SK-N-SH (cell line): ENCODE data around the gene LILRA2. TPM values are rescaled to one million over a fixed set of nuclear protein-coding genes. Genes with fewer than 3 reads are reported as not detected.

Experiments
- CTCF ChIA-PET: fragments of 300-600, 350-600 bp; formaldehyde crosslinking; extraction: SDS; loops from one replicate; lab custom pipeline; 2021; lab: Yijun Ruan, JAX
- POLR2A ChIA-PET: fragments of 350-600 bp; sonication (Branson Sonifier 250); formaldehyde crosslinking; extraction: SDS; loops from one replicate; lab custom pipeline; 2020; ENCODE audit warnings: antibody characterized with exemption, inconsistent platforms; lab: Yijun Ruan, JAX
- DNase-seq: peaks from one replicate; pipeline ENCODE4 v3.0.0; 2012
- H2AFZ ChIP-seq: fragments of 200-600 bp; sonication (generic); 2 replicates; pipeline ENCODE4 v1.8.1; 2016; ENCODE audit warnings: antibody characterized with exemption, mild to moderate bottlenecking, low read depth
- H3F3A ChIP-seq: fragments of 200-600 bp; sonication (generic); replicated peaks from 2 replicates; pipeline ENCODE3; 2016; ENCODE audit warnings: antibody characterized with exemption, mild to moderate bottlenecking; ENCODE audit not compliant: insufficient read depth
- H3K27ac ChIP-seq, 2 experiments: fragments of 200-500 bp in 1 of 2; fragments of 200-600 bp in 1 of 2; sonication (Bioruptor generic) in 1 of 2; sonication (generic), shearing (Covaris generic) in 1 of 2; 2 replicates each; pipeline versions ENCODE4 v1.5.1 to v1.6.1; 2014 to 2016; ENCODE audit warnings: low read depth in 2 of 2, inconsistent platforms in 1 of 2, low read length in 1 of 2, mild to moderate bottlenecking in 1 of 2, mixed read lengths in 1 of 2
- H3K27me3 ChIP-seq: fragments of 200-600 bp; sonication (generic), shearing (Covaris generic); 2 replicates; pipeline ENCODE4 v1.6.1; 2016; ENCODE audit warnings: mixed run types; ENCODE audit not compliant: insufficient read depth
- H3K36me3 ChIP-seq, 2 experiments: fragments of 200-500 bp in 1 of 2; fragments of 200-600 bp in 1 of 2; sonication (Bioruptor generic) in 1 of 2; sonication (generic) in 1 of 2; replicated peaks in 1 of 2; 2 replicates each; pipeline versions ENCODE3 to v1.5.1; 2014 to 2016; ENCODE audit warnings: low read length in 1 of 2, mild to moderate bottlenecking in 1 of 2; ENCODE audit not compliant: insufficient read depth in 2 of 2, control insufficient read depth in 1 of 2
- H3K4me1 ChIP-seq, 2 experiments: fragments of 200-500 bp in 1 of 2; fragments of 200-600 bp in 1 of 2; sonication (Bioruptor generic) in 1 of 2; sonication (generic), shearing (Covaris generic) in 1 of 2; 2 replicates each; pipeline versions ENCODE4 v1.5.1 to v1.6.1; 2014 to 2016; ENCODE audit warnings: low read depth in 1 of 2, low read length in 1 of 2, mixed run types in 1 of 2; ENCODE audit not compliant: insufficient read depth in 2 of 2, control insufficient read depth in 1 of 2
- H3K4me2 ChIP-seq: fragments of 200-600 bp; sonication (generic), shearing (Covaris generic); 2 replicates; pipeline ENCODE4 v1.6.1; 2017; ENCODE audit warnings: mixed run types
- H3K4me3 ChIP-seq, 2 experiments: fragments of 200-500 bp in 1 of 2; fragments of 200-600 bp in 1 of 2; sonication (Bioruptor generic) in 1 of 2; sonication (generic), shearing (Covaris generic) in 1 of 2; 2 replicates each; pipeline versions ENCODE4 v1.5.1 to v1.8.1; 2014 to 2016; ENCODE audit warnings: low read depth in 2 of 2, inconsistent platforms in 1 of 2, low read length in 1 of 2, mild to moderate bottlenecking in 1 of 2, mixed read lengths in 1 of 2, moderate library complexity in 1 of 2
- H3K79me2 ChIP-seq: fragments of 200-600 bp; sonication (generic); 2 replicates; pipeline ENCODE4 v1.8.1; 2017; ENCODE audit warnings: mild to moderate bottlenecking; ENCODE audit not compliant: insufficient read depth
- H3K9ac ChIP-seq: fragments of 200-600 bp; sonication (generic); 2 replicates; pipeline ENCODE4 v1.6.1; 2017; ENCODE audit warnings: mixed run types
- H3K9me2 ChIP-seq: fragments of 200-600 bp; sonication (generic); 2 replicates; pipeline ENCODE4 v1.6.1; 2017; ENCODE audit warnings: mixed run types
- H3K9me3 ChIP-seq: fragments of 200-600 bp; sonication (generic); 2 replicates; pipeline ENCODE4 v1.6.1; 2017; ENCODE audit warnings: mixed run types, mild to moderate bottlenecking, moderate library complexity
- H4K20me1 ChIP-seq: fragments of 200-600 bp; sonication (generic); 2 replicates; pipeline ENCODE4 v1.6.1; 2017; ENCODE audit warnings: mild to moderate bottlenecking, mixed run types; ENCODE audit not compliant: insufficient read depth
- CHD2 ChIP-seq: fragments of 150-350 bp; IDR thresholded peaks from 2 replicates; pipeline ENCODE4 v1.6.1; 2018; ENCODE audit warnings: low read length; ENCODE audit not compliant: partially characterized antibody
- CTCF ChIP-seq: fragments of 200-600 bp; sonication (generic); IDR thresholded peaks from 2 replicates; pipeline ENCODE4 v1.6.1; 2017; ENCODE audit warnings: antibody characterized with exemption, mild to moderate bottlenecking, moderate library complexity
- FOSL2 ChIP-seq: IDR thresholded peaks from 2 replicates; pipeline ENCODE4 v1.4.0; 2012; ENCODE audit warnings: low read depth, mild to moderate bottlenecking, moderate library complexity, borderline replicate concordance
- GABPA ChIP-seq: IDR thresholded peaks from 2 replicates; pipeline ENCODE4 v1.4.0; 2012; ENCODE audit warnings: low read depth, mild to moderate bottlenecking
- GATA2 ChIP-seq: sonication (generic); formaldehyde crosslinking; IDR thresholded peaks from 2 replicates; pipeline ENCODE4 v1.5.0; 2020; ENCODE audit warnings: mild to moderate bottlenecking, missing genetic modification reagents
- MAX ChIP-seq: IDR thresholded peaks from 2 replicates; pipeline ENCODE4 v1.4.0; 2012; ENCODE audit warnings: low read depth
- NFIC ChIP-seq: IDR thresholded peaks from 2 replicates; pipeline ENCODE4 v1.4.0; 2012; ENCODE audit warnings: borderline replicate concordance
- POLR2AphosphoS5 ChIP-seq: IDR thresholded peaks from 2 replicates; pipeline ENCODE4 v1.6.1; 2012; ENCODE audit warnings: low read depth, low read length
- RXRA ChIP-seq: IDR thresholded peaks from 2 replicates; pipeline ENCODE4 v1.4.0; 2012; ENCODE audit warnings: low read depth, mild to moderate bottlenecking, borderline replicate concordance
- SIN3A ChIP-seq: IDR thresholded peaks from 2 replicates; pipeline ENCODE4 v1.6.1; 2012; ENCODE audit warnings: low read depth, mild to moderate bottlenecking, low read length, moderate library complexity, borderline replicate concordance
- TEAD4 ChIP-seq: IDR thresholded peaks from 2 replicates; pipeline ENCODE4 v1.4.0; 2012; ENCODE audit warnings: mild to moderate bottlenecking, borderline replicate concordance; ENCODE audit not compliant: insufficient read depth
- USF2 ChIP-seq: fragments of 150-350 bp; IDR thresholded peaks from 2 replicates; pipeline ENCODE4 v1.6.1; 2017; ENCODE audit warnings: antibody characterized with exemption, low read length, low read depth, borderline replicate concordance
- WGBS: methylation state at CpG from one replicate; pipeline ENCODE4 v1.1.6; 2017; ENCODE audit warnings: low lambda C conversion rate; 5-methylcytosine and 5-hydroxymethylcytosine counted together
- polyA plus RNA-seq, 3 experiments: library from polyadenylated mRNA; depleted of rRNA; stranded (reverse); fragments of >200 nt; gene quantifications; 2 replicates each; pipeline ENCODE4 v1.2.3, GENCODE V29; 2012

Gene LILRA2
- polyA plus RNA-seq, 1 of the 3 experiments (the other 2 are of a cell fraction), result not detected

- Histone ChIP-seq H3K4me1 (no peaks in the 10 kb centered on the region), H3K4me2 (no peak overlapping the region), H3K27me3 (peaks cover 9% of the 10 kb centered on the region), H3K9me3 (no peaks in the 10 kb centered on the region), H3K4me3 (no peak overlapping the region), H2AFZ (no peak overlapping the region), H3K9me2 (no peaks in the 10 kb centered on the region), H3K79me2 (no peaks in the 10 kb centered on the region), H3F3A (no peaks in the 10 kb centered on the region), H4K20me1 (no peaks in the 10 kb centered on the region), H3K36me3 (no peaks in the 10 kb centered on the region), H3K9ac (no peak overlapping the region), H3K27ac (no peak overlapping the region)
- no peak for DNase-seq
- TF ChIP-seq RXRA (no peak), CTCF (no peak), FOSL2 (no peak), GATA2 (no peak), POLR2AphosphoS5 (no peak), TEAD4 (no peak), MAX (no peak)
- 9% methylated on average over 1 of the region's 1 CpG for WGBS
- POLR2A ChIA-PET, result no interaction called here
- CTCF ChIA-PET, result interaction anchor here (1.2 kb wide), 1 partner anchor 15 kb away, joined by 3 read pairs; no protein-coding TSS in a partner anchor
Measured at GRCh38 chr19:54612428-54612827, 38.8 kb downstream of the LILRA2 start.

GRCh38 chr19:54614726-54615125 lies 41.1 kb downstream of the LILRA2 start:
- H3K79me2 ChIP-seq, result no peaks in the 10 kb centered on the region
- DNase-seq, result no peak
- TF ChIP-seq GABPA, result no peak

GRCh38 chr19:54616057-54616456 lies 42.5 kb downstream of the LILRA2 start:
- WGBS, result 2% methylated on average over 3 of the region's 3 CpGs
- TF ChIP-seq NFIC, result no peak
- no peak for TF ChIP-seq CHD2
- TF ChIP-seq USF2, result no peak
- no peak for TF ChIP-seq SIN3A
- H3K4me1 ChIP-seq, result no peaks in the 10 kb centered on the region
- no peaks in the 10 kb centered on the region for H3K27me3 ChIP-seq
- ChIA-PET POLR2A (no interaction called here), CTCF (no interaction called here)
- H3K4me3 ChIP-seq, result no peak overlapping the region
- no peak overlapping the region for H3K9ac ChIP-seq
- no peaks in the 10 kb centered on the region for H3K79me2 ChIP-seq
- H3K4me2 ChIP-seq, result no peak overlapping the region
- no peak overlapping the region for H3K27ac ChIP-seq
- H3K9me2 ChIP-seq, result no peaks in the 10 kb centered on the region
- H2AFZ ChIP-seq, result no peak overlapping the region
- no peaks in the 10 kb centered on the region for H3K9me3 ChIP-seq
- H3F3A ChIP-seq, result no peaks in the 10 kb centered on the region
- no peak for DNase-seq
- no peaks in the 10 kb centered on the region for H3K36me3 ChIP-seq
- no peaks in the 10 kb centered on the region for H4K20me1 ChIP-seq

More at GRCh38 chr19:54614726-54615125, 41.1 kb downstream of the LILRA2 start:
- Histone ChIP-seq H3K4me3 (no peak overlapping the region), H4K20me1 (no peaks in the 10 kb centered on the region), H3K9me2 (no peaks in the 10 kb centered on the region), H3K27ac (no peak overlapping the region), H3K9me3 (no peaks in the 10 kb centered on the region), H2AFZ (no peak overlapping the region), H3K4me2 (no peak overlapping the region), H3K36me3 (no peaks in the 10 kb centered on the region), H3K27me3 (no peaks in the 10 kb centered on the region), H3K4me1 (no peaks in the 10 kb centered on the region), H3F3A (no peaks in the 10 kb centered on the region), H3K9ac (no peak overlapping the region)
- WGBS, result 10% methylated on average over 1 of the region's 1 CpG
- POLR2A ChIA-PET, result no interaction called here
- CTCF ChIA-PET, result interaction anchor here (0.7 kb wide), 1 partner anchor 591 kb away, joined by 3 read pairs; no protein-coding TSS in a partner anchor
